ENCODE measurements around the gene SDK1.

GRCh38 chr7:3892686-3893085 is 591.6 kb downstream of the SDK1 start:
- TF ChIP-seq CTCF (conservative IDR thresholded peaks at IDR 0.05) (no peak), ZFX (IDR thresholded peaks at IDR 0.05) (no peak)
